Activated CD4-positive, alpha-beta T cell treated with anti-CD3 and anti-CD28 coated beads for 4 hours (primary cell): ENCODE measurements around the gene HDAC3.
"Not testable (repeated sequence)": the region's sequence is repeated elsewhere in the genome, so short reads cannot be mapped to it uniquely, and the experiment has no call there.

Source experiments
- DNase-seq, 2 donors: peaks; one replicate each; pipeline ENCODE4 v3.0.0-alpha.2; 2020

The HDAC3 gene

GRCh38 chr5:141633871-141634561 is 2.6 kb downstream of the HDAC3 start:
- no peak for DNase-seq

GRCh38 chr5:141632650-141633049 is 4.0 kb downstream of the HDAC3 start:
- DNase-seq: no peak

GRCh38 chr5:141630570-141631140 is 6.0 kb downstream of the HDAC3 start:
- DNase-seq: no peak

- DNase-seq: no peak
Observed at GRCh38 chr5:141628175-141628788, 8.4 kb downstream of the HDAC3 start.

GRCh38 chr5:141623611-141624010 is 13.0 kb downstream of the HDAC3 start:
- DNase-seq: no peak

- no peak for DNase-seq
Observed at GRCh38 chr5:141623186-141623585, 13.5 kb downstream of the HDAC3 start.

- DNase-seq: peak; percentile 99 to 100
Observed at GRCh38 chr5:141618804-141619554, 17.7 kb downstream of the HDAC3 start, which contains the start of gene DIAPH1. Gene DIAPH1 (minus strand): TSS chr5:141619000. CDS start chr5:141618914, 86 bp downstream.

- DNase-seq: peak; percentile 46 to 60
Observed at GRCh38 chr5:141618030-141618803, 18.4 kb downstream of the HDAC3 start.

- DNase-seq: no peak
Observed at GRCh38 chr5:141617682-141618029, 19.0 kb downstream of the HDAC3 start.

GRCh38 chr5:141617128-141617527 is 19.5 kb downstream of the HDAC3 start:
- no peak for DNase-seq

GRCh38 chr5:141615991-141616720 is 20.5 kb downstream of the HDAC3 start:
- peak; percentile 53 to 62 for DNase-seq

GRCh38 chr5:141613344-141613743 is 23.3 kb downstream of the HDAC3 start:
- no peak for DNase-seq

GRCh38 chr5:141611289-141611688 is 25.4 kb downstream of the HDAC3 start:
- no peak for DNase-seq

- not testable (repeated sequence) for DNase-seq
Observed at GRCh38 chr5:141609921-141610320, 26.7 kb downstream of the HDAC3 start.

GRCh38 chr5:141609044-141609443 is 27.6 kb downstream of the HDAC3 start:
- no peak for DNase-seq

- no peak for DNase-seq
Observed at GRCh38 chr5:141608557-141608956, 28.1 kb downstream of the HDAC3 start.

GRCh38 chr5:141608046-141608445 is 28.6 kb downstream of the HDAC3 start:
- no peak for DNase-seq

GRCh38 chr5:141605523-141606277 is 30.9 kb downstream of the HDAC3 start:
- DNase-seq: peak; percentile 64

- no peak for DNase-seq
Observed at GRCh38 chr5:141603923-141604717, 32.5 kb downstream of the HDAC3 start.

GRCh38 chr5:141602606-141603005 is 34.0 kb downstream of the HDAC3 start:
- no peak for DNase-seq
